ENCODE results near the gene PNPO.

Gene PNPO

GRCh38 chr17:47959825-47960655, 18.7 kb downstream of the PNPO start:
- peaks cover 11% of the 10 kb centered on the region for H3K9me3 ChIP-seq (ENCODE audit: severe bottlenecking)
- no peak for DNase-seq
- H3K27ac ChIP-seq = no peak overlapping the region
- no peaks in the 10 kb centered on the region for H3K27me3 ChIP-seq (ENCODE audit: insufficient read depth, low read depth, severe bottlenecking)
- no peaks in the 10 kb centered on the region for H3K36me3 ChIP-seq
- no peak for TF ChIP-seq CTCF (IDR thresholded peaks at IDR 0.05; ENCODE audit: low read depth, low read length)
- no peak overlapping the region for H3K4me3 ChIP-seq (ENCODE audit: low read depth, low read length)

GRCh38 chr17:47961406-47961805, 20.0 kb downstream of the PNPO start:
- Histone ChIP-seq H3K27me3 (ENCODE audit: insufficient read depth, low read depth, severe bottlenecking) (no peaks in the 10 kb centered on the region), H3K9me3 (ENCODE audit: severe bottlenecking) (peaks cover 11% of the 10 kb centered on the region)
- DNase-seq = no peak

DNA sequence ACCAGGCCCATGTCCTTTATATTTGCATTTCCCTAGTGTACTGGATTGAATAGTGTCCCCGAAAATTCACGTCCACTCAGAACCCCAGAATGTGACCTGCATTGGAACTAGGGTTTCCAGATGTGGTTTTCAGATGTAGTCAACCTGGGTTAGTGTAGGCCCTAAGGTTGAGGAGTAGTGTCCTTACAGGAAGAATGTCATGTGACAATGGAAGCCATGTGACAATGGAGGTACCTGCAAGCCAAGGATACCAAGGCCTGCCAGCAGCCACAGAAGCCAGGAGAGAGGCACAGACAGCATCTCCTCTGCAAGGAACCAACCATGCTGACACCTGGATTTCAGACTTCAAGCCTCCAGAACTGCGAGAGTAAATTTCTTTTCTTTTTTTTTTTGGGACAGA, 21.5 kb downstream of the PNPO start:
- TF ChIP-seq CTCF (IDR thresholded peaks at IDR 0.05; ENCODE audit: low read depth, low read length) = no peak
- Histone ChIP-seq H3K27ac (no peak overlapping the region), H3K4me3 (ENCODE audit: low read depth, low read length) (no peak overlapping the region), H3K36me3 (no peaks in the 10 kb centered on the region), H3K9me3 (ENCODE audit: severe bottlenecking) (peaks cover 11% of the 10 kb centered on the region), H3K27me3 (ENCODE audit: insufficient read depth, low read depth, severe bottlenecking) (no peaks in the 10 kb centered on the region)
- DNase-seq = no peak

More at GRCh38 chr17:47961406-47961805, 20.0 kb downstream of the PNPO start:
- Histone ChIP-seq H3K27ac (no peak overlapping the region), H3K4me3 (ENCODE audit: low read depth, low read length) (no peak overlapping the region), H3K36me3 (no peaks in the 10 kb centered on the region)
- TF ChIP-seq CTCF (IDR thresholded peaks at IDR 0.05; ENCODE audit: low read depth, low read length) = no peak

GRCh38 chr17:47964856-47965255, 23.5 kb downstream of the PNPO start:
- no peak overlapping the region for H3K4me3 ChIP-seq (ENCODE audit: low read depth, low read length)
- no peak for DNase-seq
- TF ChIP-seq CTCF (IDR thresholded peaks at IDR 0.05; ENCODE audit: low read depth, low read length) = no peak
- no peaks in the 10 kb centered on the region for H3K27me3 ChIP-seq (ENCODE audit: insufficient read depth, low read depth, severe bottlenecking)
- peaks cover 11% of the 10 kb centered on the region for H3K9me3 ChIP-seq (ENCODE audit: severe bottlenecking)
- H3K27ac ChIP-seq = no peak overlapping the region
- H3K36me3 ChIP-seq = no peaks in the 10 kb centered on the region

DNA sequence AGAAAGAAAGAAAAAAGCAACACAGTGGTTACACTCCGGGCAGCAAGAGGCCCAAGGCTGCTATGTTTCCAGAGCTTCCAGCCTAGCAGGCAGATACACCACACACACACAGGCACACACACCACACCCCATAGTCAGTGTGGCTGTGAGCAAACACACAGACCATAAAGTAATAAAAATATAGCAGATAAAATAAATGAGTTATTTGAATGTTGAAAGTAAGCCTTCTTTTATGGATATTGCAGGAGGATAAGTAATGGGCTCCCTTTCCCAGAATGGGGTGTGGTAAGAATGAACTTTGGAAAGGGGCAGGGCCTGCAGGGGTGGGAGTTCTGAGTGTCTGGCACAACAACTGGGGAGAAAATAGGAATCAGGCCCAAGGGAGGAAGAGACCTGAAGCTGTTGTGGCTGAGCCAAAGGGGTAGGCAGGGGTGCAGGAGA, 24.7 kb downstream of the PNPO start:
- no peak for DNase-seq
- Histone ChIP-seq H3K4me3 (ENCODE audit: low read depth, low read length) (no peak overlapping the region), H3K36me3 (no peaks in the 10 kb centered on the region), H3K27me3 (ENCODE audit: insufficient read depth, low read depth, severe bottlenecking) (no peaks in the 10 kb centered on the region), H3K27ac (no peak overlapping the region), H3K9me3 (ENCODE audit: severe bottlenecking) (peaks cover 11% of the 10 kb centered on the region)
- TF ChIP-seq CTCF (IDR thresholded peaks at IDR 0.05; ENCODE audit: low read depth, low read length) = no peak
